Pulmonary artery endothelial cell (primary cell): Measurements from ENCODE around the gene FMN1. TPM values are rescaled to one million over a fixed set of nuclear protein-coding genes. Genes with fewer than 3 reads are reported as not detected.

ENCODE experiments used
- DNase-seq: peaks from one replicate; pipeline ENCODE4 v3.0.0-alpha.2; 2011; ENCODE audit warnings: low read depth, low spot score
- total RNA-seq: library from RNA; depleted of rRNA; stranded (reverse); fragments of >200 nt; gene quantifications from 2 replicates; pipeline ENCODE4 v1.2.3, GENCODE V29; 2014

Gene FMN1
- total RNA-seq, 1 donor from 2014 or later: under 0.01 TPM

DNA sequence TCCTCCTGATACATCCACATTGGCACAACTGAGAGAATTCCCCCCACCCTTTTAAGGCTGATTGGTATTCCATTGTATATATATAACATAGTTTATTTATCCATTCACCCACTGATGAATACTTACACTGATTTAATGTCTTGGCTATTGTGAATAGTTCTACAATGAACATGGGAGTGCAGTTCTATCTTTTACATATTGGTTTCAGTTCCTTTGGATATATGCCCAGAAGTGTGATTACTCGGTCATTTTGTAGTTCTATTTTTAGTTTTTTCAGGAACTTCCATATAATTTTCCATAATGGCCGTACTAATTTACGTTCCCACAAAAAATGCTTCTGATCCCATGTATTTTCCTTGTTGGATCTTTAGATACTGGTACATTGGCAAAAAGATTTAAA, 135.3 kb downstream of the FMN1 start:
- no peak for DNase-seq

DNA sequence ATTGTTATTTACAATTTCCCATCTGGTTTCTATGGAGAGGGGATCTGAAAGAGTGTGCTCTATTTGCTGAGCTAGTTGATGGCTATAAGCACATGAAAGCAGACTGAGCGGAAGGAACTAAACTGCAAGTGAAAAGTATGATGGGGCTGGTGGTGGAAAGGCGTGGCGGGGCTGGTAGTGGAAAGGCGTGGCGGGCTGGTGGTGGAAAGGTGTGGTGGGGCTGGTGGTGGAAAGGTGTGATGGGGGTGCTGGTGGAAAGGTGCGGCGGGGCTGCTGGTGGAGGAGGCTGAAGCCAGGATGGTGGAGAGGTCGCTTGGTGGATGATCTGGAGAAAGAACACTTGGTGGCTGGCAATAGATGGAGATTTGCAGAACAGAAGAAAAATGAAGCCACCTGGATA, 136.7 kb downstream of the FMN1 start:
- DNase-seq: no peak

DNA sequence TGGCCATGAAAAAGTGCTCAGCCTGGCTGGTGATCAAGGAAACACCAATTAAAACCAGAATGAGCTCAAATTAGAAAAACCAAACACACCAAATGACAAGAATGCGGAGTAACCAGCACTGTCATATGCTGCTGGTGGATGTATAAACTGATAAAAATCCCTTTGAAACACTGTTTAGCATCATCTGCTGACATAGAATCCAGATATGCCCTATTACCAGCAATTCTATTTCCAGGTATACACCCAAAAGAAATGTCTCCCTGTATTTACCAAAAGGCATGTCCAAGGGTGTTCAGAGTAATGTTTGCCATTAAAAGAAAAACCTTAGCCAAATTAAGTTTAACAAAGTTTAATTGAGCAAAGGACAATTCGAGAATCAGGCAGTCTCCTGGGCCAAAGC, 138.6 kb downstream of the FMN1 start:
- no peak for DNase-seq

DNA sequence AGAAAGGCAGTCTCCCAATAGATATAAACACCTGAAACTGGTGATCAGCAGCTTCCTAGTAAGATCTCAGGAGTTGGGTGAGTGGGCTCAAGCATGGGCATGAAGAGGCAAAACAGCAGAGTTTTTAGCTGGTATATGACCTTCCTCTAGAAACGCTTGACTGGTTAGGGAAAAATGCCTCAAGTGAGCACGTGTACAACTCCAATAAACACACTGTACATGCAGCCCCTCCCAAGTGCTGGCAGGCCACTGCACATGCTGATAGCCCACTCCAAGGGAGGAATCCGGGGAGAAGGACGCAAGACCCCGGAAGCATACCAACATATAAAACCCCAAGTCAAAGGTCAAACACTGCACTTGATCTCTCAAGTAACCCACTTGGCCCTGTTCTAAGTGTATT, 143.0 kb downstream of the FMN1 start:
- DNase-seq: no peak

DNA sequence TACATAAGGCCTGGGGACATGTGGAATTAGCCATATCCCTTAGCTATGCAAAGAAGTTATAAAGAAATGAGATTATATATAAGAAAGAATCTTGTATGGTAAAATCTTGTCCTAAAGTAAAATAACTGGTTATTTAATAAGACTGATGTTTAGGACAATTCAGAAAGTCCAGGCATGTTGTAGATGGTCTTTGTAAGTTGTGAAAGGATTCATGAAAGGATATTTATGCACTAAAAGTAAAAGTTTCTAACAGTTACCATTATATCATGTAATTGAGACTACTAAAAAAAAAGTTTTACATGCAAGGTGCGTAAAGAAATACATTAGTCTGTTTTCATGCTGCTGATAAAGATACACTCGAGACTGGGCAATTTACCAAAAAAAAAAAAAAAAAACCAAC, 146.3 kb downstream of the FMN1 start:
- DNase-seq: no peak

DNA sequence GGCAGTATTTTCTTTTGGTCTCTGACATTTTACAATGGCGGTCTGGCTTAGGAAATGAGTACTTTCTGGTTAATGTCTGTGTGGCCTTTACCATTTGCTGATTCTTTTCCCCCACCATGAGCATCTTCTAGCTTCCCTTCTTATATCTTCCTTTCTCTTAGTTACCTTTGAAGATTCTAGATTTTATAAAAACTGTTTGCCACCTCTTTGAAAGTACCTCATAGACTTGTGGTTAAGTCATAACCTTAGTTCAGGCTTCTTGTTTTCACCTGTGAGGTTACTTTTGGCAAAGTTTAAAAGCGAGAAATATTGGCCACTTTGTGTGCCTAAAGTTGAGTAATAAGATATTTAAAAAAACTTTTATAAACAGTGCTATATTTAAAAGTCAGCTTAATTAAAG, 147.4 kb downstream of the FMN1 start:
- DNase-seq: no peak

DNA sequence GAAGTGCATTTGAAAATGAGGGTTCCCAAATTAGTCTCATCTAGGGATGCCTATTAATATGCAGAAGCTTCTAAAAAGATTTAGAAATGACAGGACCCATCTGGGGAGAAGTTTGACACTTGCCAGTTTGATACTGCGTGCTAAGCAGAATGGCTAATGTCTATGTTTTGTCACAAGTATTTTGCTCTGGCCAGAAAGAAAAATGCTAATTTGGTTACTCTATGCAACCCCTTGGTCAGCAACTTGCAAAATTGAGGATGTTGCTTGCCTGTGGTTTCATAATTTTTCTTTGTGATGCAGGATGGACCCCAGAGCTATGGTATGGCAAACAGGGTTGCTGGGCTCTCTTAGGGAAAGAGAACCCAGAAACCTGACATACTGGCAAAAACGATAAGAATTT, 148.2 kb downstream of the FMN1 start:
- DNase-seq: no peak

DNA sequence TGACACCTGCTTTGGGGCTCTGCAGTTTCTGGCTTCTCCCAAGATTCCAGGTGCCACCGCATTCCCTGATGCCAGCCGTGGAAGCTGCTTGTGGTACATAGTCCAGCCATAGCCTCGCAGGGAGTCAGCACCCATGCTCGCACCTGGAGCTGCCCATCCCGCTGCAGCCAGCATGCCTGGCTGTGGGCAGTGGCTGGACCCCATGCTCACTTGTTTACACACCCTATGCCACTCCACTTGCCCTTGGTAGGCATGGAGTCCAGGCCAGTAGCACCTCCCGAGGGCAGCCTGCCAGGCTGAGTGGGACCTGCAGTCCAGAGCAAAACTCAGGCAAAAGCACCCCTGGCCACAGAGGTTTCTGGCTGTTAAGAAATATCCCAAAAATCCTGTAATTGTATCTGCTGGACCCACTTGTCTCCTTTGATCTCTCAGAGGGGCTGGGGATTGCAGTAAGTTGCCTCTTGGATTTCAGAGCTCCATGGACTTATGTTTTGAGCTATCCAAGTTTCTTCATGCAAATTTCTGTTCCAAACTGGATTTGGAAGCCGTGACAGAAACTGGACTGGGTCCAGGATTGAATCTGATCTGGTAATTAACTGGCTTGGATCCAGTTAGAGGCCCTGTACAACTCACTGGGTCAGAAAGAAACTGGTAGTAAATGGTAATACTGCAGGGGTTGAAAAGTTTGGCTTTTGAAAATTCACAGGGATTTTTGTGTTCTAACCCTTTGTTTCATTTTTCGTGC, 149.3 kb downstream of the FMN1 start:
- no peak for DNase-seq

DNA sequence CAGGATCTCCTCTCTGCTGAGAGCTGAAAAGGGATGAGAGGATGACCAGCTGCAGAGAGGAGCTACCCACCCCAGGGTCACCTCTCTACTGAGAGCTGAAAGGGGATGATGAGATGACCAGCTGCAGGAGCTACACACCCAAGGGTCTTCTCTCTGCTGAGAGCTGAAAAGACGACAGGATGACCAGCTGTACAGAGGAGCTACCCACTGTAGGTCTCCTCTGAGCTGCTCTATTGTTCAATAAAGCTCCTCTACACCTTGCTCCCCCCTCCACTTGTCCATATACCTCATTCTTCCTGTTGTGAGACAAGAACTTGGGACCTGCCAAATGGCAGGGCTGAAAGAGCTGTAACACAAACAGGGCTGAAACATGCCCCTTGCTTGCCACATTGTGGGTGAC, 149.9 kb downstream of the FMN1 start:
- no peak for DNase-seq

DNA sequence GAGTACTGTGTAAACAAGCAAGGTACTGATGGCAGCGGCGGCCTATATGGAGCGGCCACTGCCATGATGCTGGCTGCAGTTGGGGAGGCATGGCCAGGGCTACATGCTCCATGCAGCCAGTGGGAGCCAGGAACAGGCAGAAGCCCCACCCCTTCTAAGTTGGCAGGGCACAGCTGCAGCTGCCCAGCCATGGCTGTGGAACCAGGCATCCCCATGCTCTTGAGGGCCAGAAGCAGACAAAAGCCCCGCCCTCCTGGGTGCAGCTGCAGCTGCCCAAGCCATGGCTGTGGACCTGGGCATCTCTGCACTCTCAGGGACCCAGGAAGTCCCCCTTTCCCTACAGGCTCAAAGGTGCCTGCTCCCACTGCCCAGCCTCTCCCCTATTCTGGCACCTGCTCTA, 150.9 kb downstream of the FMN1 start:
- DNase-seq: no peak

DNA sequence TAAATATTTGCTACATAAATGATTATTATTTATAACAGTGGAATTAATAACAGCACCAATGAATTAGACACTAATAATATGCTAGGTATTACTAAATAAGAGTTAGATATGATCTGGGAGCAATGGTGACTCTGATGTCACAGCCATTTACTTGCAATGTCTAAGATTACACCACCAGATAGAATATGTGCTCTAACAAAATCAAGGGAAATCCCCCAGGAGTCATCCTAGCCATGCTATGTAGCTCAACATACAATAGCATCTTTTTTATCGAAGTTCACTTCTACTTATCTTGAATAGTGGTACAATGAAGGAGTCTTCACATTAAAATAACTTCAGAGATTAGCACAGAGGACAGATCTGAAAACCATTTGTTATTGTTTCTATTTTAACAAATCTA, 154.0 kb downstream of the FMN1 start:
- no peak for DNase-seq

DNA sequence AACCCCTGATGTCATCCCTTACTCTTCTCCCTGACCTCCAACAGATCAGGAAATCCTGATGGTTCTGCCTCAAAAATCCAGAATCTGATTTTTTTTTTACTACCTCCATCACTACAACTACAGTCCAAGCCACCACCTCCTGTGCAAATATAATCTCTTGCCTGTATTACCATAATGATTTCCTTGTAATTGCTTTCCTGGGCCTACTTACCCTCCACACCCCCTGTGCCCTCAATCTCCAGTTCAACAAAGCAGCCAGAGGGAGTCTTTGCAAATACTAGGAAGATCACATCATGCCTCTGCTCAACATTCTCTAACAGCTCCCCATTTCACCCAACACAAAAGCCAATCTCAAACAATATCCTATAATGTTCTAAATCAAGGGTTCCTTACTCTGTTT, 159.9 kb downstream of the FMN1 start:
- DNase-seq: no peak

DNA sequence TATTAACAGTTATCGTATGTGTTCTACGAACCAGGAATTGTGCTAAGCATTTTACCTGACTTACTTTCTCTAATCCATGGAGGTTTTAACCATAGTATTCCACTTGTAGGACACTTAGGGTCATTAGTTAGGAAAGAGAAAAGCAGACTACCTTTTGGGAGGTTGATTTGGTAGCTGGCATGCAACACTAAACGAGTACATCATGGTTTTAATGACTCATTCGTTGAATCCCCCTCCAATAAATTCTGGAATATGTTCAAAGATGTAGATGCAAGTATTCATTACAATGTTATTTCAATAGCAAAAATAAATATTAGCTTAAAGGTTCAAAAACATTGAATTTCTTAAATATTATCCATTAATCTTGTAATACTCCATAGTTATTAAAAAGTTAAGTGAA, 162.5 kb downstream of the FMN1 start:
- no peak for DNase-seq

DNA sequence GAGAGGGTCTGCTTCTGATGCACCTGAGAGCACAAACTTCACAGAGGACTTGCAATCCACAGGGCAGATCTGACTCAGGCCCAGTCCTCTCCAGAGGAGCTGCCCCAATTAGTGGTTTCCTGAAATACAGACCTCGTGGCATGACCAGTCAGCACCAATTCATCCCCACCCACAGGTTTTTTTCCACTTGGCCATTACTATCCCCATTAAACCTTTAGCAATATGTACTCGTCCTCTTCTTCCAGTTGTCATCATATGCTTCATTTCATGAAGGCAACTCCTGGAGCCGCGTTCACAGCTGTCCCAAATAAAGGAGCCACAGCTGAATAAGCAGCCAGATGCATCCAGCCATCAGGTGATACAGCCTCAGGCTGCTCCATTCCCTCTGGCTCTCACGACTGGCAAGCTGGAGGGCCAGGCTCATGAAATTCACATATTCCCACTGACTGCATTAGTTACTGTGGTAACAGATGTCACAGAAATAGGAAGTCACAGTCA, 163.1 kb downstream of the FMN1 start:
- no peak for DNase-seq

DNA sequence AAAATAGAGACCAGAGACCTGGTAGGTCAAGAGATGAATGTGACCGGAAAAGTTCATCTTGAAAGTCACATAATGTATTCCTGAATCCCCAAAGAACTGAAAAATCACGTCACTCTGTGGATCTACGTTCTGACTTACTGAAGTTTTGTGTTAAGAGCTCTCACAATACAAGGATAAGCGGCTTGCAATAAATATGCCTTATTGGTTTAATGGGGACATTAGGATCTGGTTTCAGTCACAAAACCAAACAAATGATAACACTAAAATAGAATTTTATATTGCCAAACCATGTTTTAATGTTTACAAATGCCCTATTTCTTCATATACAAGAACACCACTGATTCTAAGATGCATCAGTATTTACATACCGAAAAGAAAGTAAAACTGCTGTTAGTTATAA, 164.2 kb downstream of the FMN1 start:
- no peak for DNase-seq

DNA sequence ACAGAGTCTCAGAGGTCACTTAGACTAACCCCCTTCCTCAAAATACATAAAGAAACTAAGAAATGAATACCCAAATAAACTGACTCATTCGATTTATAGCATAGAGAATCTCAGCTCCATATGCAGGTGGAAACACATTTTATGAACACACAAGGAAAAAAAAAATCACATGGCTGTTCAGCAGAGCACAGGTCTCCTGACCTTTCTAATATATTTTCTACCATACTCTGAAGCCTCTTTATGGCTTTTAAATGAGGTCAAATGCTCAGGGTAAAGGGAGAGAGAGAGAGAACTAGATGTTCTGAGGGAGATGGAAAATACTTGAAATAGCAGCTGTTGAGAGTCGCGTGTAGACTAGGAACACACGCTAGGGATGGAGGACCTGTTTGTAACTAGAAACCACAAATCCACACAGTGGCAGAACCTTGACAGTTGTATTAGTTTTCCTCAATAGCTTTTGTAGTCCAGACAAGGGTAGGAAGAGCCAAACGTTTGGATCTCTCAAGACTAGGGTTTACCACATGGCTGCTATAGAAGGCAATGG, 165.3 kb downstream of the FMN1 start:
- DNase-seq: no peak

DNA sequence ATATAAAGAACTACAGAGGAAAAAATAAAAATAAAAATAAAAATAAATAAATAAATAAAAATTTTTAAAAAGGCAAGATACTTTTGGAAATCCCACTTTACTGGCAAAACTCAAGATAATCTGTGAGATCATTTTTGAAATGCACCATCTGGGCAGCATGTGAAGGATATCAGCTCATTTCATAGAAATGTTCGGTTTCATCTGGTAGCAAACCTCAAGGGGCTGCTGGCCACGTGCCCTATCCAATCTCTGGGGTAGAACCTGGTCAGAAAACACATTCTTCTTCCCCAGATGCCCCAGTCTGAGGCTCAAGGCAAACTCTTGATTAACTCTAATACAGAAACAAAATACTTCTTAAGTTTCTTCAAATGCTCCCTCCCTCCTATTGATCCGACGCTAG, 166.0 kb downstream of the FMN1 start:
- no peak for DNase-seq

DNA sequence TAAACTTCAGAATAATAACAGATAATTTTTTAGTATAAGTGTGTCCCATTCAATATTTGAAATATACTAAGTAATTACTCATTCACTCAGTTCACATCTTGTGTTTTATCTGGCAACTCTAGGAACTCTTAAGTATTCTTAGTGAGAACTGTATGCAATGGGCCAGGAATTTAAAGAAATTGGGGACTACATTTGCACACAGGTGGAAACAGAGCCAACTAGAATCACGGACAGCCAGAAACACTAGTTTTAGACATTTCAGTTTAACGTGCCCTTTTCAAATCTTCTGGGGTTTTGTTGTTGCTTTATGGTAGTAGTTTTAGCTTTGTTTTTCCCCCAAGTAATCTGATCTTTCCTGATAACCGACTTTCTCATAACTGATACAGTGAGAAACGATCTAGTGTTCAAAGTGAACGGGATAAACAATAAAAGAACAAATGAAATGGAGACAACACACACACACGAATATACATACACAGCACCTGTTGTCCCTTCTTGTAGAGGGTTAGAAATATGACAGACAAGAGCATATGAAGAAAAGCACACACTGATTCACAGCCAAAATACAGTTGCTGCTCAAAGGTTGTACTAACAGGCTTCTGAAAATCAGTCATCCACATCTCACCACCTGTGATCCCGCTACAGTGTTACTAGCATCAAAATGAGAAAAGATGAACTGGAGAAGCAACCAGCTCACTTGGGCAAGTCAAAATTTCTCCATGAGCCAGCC, 167.0 kb downstream of the FMN1 start:
- no peak for DNase-seq

DNA sequence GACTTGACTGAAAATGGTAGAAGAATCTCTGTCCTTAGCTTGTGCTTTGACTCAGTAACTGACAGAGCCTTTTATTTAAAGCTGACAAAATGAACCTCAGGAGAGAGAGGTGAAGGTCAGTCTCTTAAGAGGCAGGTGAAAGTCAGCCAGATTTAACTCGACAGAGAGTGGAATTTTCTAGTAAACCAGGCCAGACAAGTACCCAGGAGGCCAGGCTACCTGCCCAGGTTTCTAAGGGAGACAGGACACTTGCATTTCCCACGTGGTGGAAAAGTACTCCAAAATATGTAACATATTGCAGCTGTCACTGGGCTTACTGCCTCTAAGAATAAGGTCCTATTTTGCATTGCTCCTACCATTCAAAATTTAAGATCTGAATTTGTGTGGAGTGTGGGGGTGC, 167.9 kb downstream of the FMN1 start:
- DNase-seq: no peak

DNA sequence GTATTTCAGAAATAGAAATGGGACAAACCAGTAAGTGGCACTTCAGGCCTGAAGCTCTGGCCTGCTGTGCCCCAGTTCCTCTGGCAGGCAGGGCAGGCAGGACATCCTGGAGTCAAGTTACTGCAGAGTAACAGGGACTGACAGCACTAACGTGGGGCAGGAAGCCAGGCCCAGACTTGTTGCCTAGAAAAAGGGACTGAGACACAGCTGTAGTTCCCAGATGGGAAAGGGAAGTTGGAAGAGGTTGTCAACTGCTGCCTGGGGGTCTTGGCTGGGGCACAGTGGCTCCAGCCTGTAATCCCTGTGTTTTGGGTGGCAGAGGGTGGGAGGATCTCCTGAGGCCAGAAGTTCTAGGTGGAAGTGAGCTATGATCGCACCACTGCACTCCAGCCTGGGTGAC, 171.9 kb downstream of the FMN1 start:
- peak; percentile 19 for DNase-seq

DNA sequence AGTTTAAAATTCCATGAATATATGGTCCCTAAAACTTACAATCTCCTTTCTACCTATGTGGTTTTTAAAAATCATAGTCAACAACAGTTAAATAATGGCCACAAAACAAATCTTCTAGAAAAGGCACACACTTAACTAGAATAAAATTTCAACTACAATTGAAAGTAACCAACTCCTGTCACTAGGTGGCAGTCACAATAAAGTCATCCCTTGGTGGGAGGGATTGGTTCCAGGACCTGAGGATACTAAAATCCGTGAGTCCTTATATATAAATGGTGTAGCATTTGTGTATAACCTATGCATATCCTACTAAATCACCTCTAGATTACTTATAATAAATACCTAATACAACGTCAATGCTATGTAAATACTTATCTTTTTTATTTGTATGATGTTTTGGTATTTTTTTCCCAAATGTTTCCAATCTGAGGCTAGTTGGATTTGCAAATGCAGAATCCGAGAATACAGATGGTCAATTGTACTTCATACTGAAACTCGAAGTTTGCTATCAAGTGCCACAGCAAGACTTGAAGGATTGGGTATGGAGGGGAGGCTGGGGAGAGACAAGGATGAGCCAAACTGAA, 172.6 kb downstream of the FMN1 start:
- no peak for DNase-seq

DNA sequence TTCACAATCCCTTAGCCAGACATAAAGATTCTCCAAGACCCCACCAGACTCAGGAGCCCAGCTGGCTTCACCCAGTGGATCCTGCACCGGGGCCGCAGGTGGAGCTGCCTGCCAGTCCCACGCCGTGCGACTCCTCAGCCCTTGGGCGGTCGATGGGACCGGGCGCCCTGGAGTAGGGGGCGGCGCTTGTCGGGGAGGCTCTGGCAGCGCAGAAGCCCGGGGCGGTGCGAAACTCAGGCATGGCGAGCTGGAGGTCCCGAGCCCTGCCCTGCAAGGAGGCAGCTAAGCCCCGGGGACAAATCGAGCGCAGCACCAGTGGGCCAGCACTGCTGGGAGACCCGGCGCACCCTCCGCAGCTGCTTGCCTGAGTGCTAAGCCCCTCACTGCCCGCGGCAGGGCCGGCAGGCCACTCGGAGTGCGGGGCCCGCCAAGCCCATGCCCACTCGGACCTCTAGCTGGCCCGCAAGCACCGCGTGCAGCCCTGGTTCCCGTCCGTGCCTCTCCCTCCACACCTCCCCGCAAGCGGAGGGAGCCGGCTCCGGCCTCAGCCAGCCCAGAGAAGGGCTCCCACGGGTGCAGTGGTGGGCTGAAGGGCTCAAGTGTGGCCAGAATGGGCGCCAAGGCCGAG, 175.0 kb downstream of the FMN1 start:
- DNase-seq: no peak
